ENCODE measurements around the gene UTP18.
"Not testable (repeated sequence)": the region's sequence is repeated elsewhere in the genome, so short reads cannot be mapped to it uniquely, and the experiment has no call there.

Gene UTP18

DNA sequence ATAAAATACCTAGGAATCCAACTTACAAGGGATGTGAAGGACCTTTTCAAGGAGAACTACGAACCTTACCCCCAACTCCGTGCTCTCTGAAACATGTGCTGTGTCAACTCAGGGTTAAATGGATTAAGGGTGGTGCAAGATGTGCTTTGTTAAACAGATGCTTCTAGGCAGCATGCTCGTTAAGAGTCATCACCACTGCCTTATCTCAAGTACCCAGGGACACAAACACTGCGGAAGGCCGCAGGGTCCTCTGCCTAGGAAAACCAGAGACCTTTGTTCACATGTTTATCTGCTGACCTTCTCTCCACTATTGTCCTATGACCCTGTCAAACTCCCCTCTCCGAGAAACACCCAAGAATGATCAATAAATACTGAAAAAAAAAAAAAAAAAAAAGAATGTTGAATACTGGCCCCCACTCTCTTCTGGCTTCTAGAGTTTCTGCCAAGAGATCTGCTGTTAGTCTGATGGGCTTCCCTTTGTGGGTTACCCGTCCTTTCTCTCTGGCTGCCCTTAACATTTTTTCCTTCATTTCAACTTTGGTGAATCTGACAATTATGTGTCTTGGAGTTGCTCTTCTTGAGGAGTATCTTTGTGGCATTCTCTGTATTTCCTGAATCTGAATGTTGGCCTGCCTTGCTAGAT is 70.6 kb downstream of the UTP18 start:
- DNase-seq (ENCODE audit: low read depth in 3 of 3), result not testable (repeated sequence)

DNA sequence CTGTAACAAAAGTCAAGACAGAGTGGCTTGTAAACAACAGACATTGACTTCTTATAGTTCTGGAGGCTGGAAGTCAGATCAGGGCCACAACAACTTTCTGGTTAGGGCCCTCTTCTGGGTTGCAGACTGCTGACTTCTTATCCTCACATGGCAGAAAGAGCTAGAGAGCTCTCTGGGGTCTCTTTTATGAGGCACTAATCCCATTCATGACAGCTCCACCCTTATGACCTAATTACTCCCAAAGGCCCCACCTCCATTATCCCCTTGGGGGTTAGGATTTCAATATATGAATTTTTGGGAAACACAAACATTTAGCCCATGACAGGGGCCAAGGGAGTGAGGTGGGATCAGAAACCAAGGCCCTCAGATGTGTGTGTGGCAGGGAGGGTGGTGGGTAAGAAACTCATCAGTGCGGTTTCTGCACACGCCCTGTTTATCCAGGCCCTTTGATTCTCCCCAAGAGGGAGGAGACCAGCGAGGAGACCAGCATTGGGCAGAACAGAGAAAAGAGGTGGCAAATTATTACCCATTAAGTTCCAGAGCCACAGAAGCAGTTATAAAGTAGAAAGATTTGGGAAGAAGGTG is 74.8 kb downstream of the UTP18 start:
- no peak for DNase-seq (ENCODE audit: low read depth in 3 of 3)

DNA sequence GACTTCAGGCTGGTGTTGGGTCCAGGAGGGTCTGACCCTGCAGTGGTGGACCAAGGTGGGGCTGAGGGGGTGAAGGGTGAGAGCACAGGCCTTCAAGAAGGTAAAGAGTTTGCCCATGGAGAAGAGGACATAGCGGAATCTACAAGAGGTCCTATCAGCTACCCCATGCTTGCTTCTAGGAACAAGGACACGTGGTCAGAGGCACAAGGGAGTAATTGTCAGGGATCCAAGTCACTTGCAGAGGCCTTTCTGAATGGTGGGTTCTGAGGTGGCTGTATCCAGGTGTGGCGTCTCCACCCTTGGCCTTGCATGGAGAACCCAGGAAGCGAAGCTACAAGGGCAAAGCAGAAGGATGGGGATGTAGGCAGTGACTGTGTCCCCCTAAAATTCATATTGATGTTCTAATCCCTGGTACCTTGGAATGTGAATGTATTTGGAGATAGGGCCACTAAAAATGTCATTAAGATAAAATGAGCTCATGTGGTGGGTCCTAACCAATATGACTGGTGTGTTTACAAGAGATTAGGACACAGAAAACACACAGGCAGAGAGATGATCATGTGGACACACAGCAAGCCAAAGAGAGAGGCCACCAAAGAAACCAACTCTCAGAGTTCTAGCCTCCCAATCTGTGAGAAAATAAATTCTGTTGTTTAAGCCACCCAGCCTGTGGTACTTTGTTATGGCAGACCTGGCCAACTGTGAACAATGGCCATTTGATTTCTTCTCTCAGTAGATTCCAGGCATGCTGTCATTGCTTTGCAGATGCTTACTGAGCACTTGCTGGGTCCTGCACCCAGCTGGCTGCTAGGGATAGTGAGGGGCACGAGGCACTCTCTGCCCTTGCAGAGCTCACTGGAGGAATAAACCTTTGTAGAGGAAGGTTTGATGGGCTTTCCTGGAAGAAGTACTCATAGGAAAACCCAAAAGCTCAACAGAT is 75.8 kb downstream of the UTP18 start:
- no peak for DNase-seq (ENCODE audit: low read depth in 3 of 3)

DNA sequence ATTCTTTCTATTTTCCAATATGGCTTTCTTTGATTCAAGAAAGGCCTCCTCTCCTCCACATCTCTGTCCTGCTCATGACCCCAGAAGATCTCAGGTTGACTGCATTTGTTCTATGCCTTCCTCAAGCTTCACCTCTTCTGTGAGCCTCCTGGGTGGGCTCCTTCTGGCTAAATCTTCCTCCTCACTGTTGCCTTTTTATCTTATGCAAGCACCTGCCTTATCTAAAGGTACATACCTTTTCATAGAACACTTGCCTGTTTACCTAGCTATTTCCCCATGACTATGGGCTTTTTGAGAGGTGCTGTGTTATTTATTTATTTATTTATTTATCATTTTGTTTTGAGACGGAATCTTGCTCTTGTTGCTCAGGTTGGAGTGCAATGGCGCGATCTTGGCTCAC is 81.1 kb downstream of the UTP18 start:
- no peak for DNase-seq (ENCODE audit: low read depth in 3 of 3)

DNA sequence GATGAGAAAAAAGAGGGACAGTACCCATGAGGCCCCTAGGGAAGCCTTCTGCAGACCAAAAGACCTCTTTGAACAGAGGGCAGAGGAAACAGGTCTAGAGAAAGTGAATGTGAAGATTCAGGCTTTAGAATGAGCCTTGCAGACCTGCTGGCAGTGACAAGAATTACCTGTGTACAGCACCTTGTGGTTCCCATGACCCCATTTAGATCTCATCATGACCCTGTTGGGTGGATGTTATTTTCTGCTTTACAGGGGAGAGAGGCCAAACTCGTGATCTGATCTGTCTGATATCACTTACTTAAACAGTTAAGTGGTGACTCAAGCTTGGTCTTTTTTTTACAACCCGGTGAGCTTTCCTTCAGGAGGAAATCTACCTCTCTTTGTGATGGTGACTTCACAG is 81.9 kb downstream of the UTP18 start:
- DNase-seq (ENCODE audit: low read depth in 3 of 3), result no peak

DNA sequence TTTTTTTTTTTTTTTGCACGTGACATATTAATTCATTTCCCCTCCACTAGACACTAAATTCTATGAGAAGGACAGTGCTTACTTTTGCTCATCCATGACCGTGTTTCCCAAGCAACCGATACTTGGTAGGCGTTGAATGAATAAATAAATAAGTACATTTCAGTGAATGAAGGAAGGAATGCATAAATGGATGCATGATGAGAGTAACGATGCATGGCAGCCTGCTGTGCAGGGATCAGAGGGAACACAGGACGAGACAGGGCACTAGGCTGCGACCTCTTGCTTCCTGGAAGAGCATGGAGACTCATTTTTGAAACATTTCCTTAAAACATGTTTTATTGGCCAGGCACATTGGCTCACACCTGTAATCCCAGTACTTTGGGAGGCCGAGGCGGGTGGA is 84.2 kb downstream of the UTP18 start:
- no peak for DNase-seq (ENCODE audit: low read depth in 3 of 3)

DNA sequence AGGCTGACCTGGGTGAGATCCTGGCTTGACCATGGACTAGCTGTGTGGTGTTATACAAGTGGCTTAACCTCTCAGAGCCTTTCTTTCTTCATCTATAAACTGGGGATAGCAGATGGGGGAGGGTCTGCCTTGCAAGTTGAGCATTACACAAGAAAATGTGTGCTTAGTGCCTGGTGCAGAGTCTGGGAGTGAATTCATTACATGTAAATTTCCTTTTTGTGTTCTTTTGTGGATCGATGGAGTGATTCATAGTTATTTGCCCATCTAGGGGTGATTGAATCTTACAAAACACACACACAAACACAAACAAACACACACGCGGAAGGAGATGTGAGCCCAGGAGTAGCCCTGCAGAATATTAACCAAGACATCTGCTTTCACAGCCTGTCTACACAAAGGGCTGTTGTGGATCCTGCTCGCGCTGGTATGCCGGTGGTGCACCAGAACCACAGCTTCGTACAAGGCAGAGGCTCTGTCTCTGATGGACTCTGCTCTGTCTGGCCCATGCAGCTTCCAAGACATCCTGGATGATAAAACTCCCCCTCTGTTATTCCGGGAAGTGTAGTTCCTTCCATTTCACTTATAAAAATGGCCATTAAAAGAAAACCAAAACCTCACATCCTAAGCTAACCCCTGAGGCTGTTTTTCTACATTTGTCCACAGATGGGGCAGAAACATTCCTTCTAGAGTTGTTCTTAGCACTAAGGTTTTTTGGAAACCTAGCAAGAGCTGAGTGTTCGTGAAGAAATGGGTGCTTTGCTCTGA is 86.1 kb downstream of the UTP18 start:
- no peak for DNase-seq (ENCODE audit: low read depth in 3 of 3)

All from stimulated activated CD4-positive, alpha-beta T cell treated with anti-CD3 and anti-CD28 coated beads, TNF-alpha, amount 100 ng/mL, for 24 hours (primary cell).